Hippocampal formation (tissue), 2 donors: Measurements from ENCODE around the gene LCOR.
"Not testable (repeated sequence)": the region's sequence is repeated elsewhere in the genome, so short reads cannot be mapped to it uniquely, and the experiment has no call there.

ENCODE experiments used
- DNase-seq, 2 donors: peaks; one replicate each; lab custom pipeline; 2025; lab: John Stamatoyannopoulos, UW

The LCOR gene

GRCh38 chr10:96840841-96841518 lies 8.9 kb downstream of the LCOR start:
- DNase-seq = no peak

GRCh38 chr10:96842896-96843723 lies 11.0 kb downstream of the LCOR start:
- DNase-seq = no peak

GRCh38 chr10:96843823-96844222 lies 11.7 kb downstream of the LCOR start:
- DNase-seq = no peak

- no peak for DNase-seq
These were observed 14.3 kb downstream of the LCOR start for GRCh38 chr10:96846395-96846794.

GRCh38 chr10:96846926-96847325 lies 14.8 kb downstream of the LCOR start:
- DNase-seq = no peak

- not testable (repeated sequence) for DNase-seq
These were observed 15.3 kb downstream of the LCOR start for GRCh38 chr10:96847356-96847755.

- DNase-seq = no peak
These were observed 18.0 kb downstream of the LCOR start for GRCh38 chr10:96850113-96850512.

- no peak for DNase-seq
These were observed 18.7 kb downstream of the LCOR start for GRCh38 chr10:96850825-96851224.

GRCh38 chr10:96851281-96851680 lies 19.2 kb downstream of the LCOR start:
- DNase-seq = no peak

GRCh38 chr10:96856317-96856716 lies 24.2 kb downstream of the LCOR start:
- no peak for DNase-seq

- no peak for DNase-seq
These were observed 25.4 kb downstream of the LCOR start for GRCh38 chr10:96857301-96858012.

- no peak for DNase-seq
These were observed 26.1 kb downstream of the LCOR start for GRCh38 chr10:96858038-96858705.

GRCh38 chr10:96858706-96859050 lies 26.6 kb downstream of the LCOR start:
- DNase-seq = no peak

GRCh38 chr10:96860631-96861277 lies 28.7 kb downstream of the LCOR start:
- no peak for DNase-seq

GRCh38 chr10:96863922-96864543 lies 31.9 kb downstream of the LCOR start:
- DNase-seq = no peak

GRCh38 chr10:96873086-96873485 lies 41.0 kb downstream of the LCOR start:
- DNase-seq = no peak

- DNase-seq = peak; percentile 5 to 85
These were observed 41.8 kb downstream of the LCOR start for GRCh38 chr10:96873756-96874467.

- no peak for DNase-seq
These were observed 46.0 kb downstream of the LCOR start for GRCh38 chr10:96878057-96878456.

- no peak for DNase-seq
These were observed 48.5 kb downstream of the LCOR start for GRCh38 chr10:96880575-96880974.

GRCh38 chr10:96889415-96890171 lies 57.5 kb downstream of the LCOR start:
- no peak for DNase-seq
